Chondrocyte (in vitro differentiated cells): ENCODE data around the gene LARP4B. TPM values are rescaled to one million over a fixed set of nuclear protein-coding genes. Genes with fewer than 3 reads are reported as not detected.

ENCODE experiments used
- DNase-seq: peaks from one replicate; pipeline ENCODE4 v3.0.0; 2021; ENCODE audit warnings: mixed read lengths, low spot score
- H3K27ac Mint-ChIP-seq: one replicate; pipeline ENCODE4 v1.8.0; 2021; ENCODE audit warnings: mild to moderate bottlenecking, moderate library complexity, mixed read lengths; ENCODE audit not compliant: unreplicated experiment
- H3K27me3 Mint-ChIP-seq: 2 replicates; pipeline ENCODE4 v1.8.0; 2021; ENCODE audit warnings: low read depth, mixed read lengths
- H3K36me3 Mint-ChIP-seq: 2 replicates; pipeline ENCODE4 v1.8.0; 2021; ENCODE audit warnings: low read depth, mixed read lengths
- H3K4me1 Mint-ChIP-seq: 2 replicates; pipeline ENCODE4 v1.8.0; 2021; ENCODE audit warnings: low read depth, mild to moderate bottlenecking, mixed read lengths
- H3K4me3 Mint-ChIP-seq: one replicate; pipeline ENCODE4 v1.8.0; 2021; ENCODE audit warnings: mild to moderate bottlenecking, moderate library complexity, mixed read lengths; ENCODE audit not compliant: unreplicated experiment
- H3K9me3 Mint-ChIP-seq: 2 replicates; pipeline ENCODE4 v1.8.0; 2021; ENCODE audit warnings: low read depth, mixed read lengths
- total RNA-seq: library from RNA; stranded (reverse); gene quantifications from 3 replicates; pipeline ENCODE4 v1.2.1, GENCODE V29; 2021
- TF ChIP-seq, protein P1 (sequence below): fragments of 200-600 bp; sonication (generic); IDR thresholded peaks from 2 replicates; pipeline ENCODE4 v1.5.0; 2021; ENCODE audit warnings: antibody characterized with exemption, mild to moderate bottlenecking, moderate library complexity

The LARP4B gene
- total RNA-seq, 1 donor from 2014 or later, result 67.1 TPM

DNA sequence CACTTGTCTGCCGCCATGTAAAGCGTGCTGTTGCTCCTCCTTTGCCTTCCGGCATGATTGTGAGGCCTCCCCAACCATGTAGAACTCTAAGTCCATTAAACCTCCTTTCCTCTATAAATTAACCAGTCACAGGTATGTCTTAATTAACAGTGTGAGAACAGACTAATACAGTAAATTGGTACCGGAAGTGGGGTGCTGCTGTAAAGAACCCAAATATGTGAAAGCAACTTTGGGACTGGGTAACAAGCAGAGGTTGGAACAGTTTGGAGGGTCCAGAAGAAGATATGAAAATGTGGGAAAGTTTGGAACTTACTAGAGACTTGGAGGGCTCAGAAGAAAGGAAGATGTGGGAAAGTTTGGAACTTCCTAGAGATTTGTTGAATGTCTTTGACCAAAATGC lies 135.3 kb downstream of the LARP4B start:
- no peak for DNase-seq
- Mint-ChIP-seq H3K27me3 (no peaks in the 10 kb centered on the region), H3K4me1 (peaks cover 6% of the 10 kb centered on the region), H3K36me3 (peaks cover 14% of the 10 kb centered on the region), H3K9me3 (peaks cover 27% of the 10 kb centered on the region), H3K4me3 (no peak overlapping the region), H3K27ac (no peak overlapping the region)
- TF ChIP-seq, protein P1, sequence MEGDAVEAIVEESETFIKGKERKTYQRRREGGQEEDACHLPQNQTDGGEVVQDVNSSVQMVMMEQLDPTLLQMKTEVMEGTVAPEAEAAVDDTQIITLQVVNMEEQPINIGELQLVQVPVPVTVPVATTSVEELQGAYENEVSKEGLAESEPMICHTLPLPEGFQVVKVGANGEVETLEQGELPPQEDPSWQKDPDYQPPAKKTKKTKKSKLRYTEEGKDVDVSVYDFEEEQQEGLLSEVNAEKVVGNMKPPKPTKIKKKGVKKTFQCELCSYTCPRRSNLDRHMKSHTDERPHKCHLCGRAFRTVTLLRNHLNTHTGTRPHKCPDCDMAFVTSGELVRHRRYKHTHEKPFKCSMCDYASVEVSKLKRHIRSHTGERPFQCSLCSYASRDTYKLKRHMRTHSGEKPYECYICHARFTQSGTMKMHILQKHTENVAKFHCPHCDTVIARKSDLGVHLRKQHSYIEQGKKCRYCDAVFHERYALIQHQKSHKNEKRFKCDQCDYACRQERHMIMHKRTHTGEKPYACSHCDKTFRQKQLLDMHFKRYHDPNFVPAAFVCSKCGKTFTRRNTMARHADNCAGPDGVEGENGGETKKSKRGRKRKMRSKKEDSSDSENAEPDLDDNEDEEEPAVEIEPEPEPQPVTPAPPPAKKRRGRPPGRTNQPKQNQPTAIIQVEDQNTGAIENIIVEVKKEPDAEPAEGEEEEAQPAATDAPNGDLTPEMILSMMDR, result no peak

DNA sequence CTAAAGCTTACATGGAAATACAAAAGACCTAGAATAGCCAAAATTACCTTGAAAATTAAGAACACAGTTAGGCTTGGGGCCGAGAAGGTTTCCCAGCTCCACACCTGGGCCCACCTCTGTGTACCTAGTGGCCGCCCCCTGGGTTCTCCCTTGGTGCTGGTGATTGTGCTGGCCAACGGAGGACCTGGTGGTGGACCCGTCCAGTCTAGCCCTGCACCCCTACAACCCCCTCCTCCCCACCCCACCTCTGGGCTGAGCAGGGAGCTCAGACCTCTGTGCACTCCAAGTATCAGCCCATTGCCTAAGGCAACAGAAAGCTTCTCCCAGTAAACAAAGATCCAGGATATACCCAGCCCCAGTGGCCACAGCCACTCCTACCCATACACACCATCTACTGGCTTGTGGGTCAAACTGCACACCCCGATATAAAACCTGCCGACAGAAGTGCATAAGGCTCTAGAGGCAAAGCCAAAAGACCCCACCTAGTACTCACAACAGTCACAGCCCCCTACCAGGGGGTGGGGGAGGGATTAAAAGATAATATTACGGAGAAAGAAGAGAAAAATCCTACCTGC lies 137.0 kb downstream of the LARP4B start:
- H3K4me3 Mint-ChIP-seq, result no peak overlapping the region
- no peak for DNase-seq
- peaks cover 6% of the 10 kb centered on the region for H3K4me1 Mint-ChIP-seq
- no peak overlapping the region for H3K27ac Mint-ChIP-seq
- TF ChIP-seq, protein P1, result peak; percentile 59
- peaks cover 19% of the 10 kb centered on the region for H3K9me3 Mint-ChIP-seq
- no peaks in the 10 kb centered on the region for H3K27me3 Mint-ChIP-seq
- H3K36me3 Mint-ChIP-seq, result peaks cover 14% of the 10 kb centered on the region

DNA sequence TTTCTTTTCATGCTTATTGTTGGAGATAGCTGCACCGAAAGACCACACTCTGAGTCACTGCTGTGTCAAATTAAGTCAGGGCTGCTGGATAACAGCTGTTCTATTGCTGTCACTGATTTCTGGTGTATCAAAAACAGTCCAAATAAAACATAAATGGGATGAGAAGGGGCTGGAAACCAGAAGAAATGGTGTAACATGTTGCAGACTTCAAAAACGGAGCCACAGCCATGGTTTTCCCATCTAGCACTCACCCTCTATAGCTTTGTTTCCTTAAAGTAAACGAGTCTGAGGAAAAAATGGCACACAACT lies 138.8 kb downstream of the LARP4B start:
- H3K27me3 Mint-ChIP-seq, result no peaks in the 10 kb centered on the region
- H3K9me3 Mint-ChIP-seq, result peaks cover 7% of the 10 kb centered on the region
- no peak overlapping the region for H3K4me3 Mint-ChIP-seq
- H3K36me3 Mint-ChIP-seq, result peaks cover 9% of the 10 kb centered on the region
- H3K27ac Mint-ChIP-seq, result no peak overlapping the region
- H3K4me1 Mint-ChIP-seq, result peaks cover 9% of the 10 kb centered on the region
- TF ChIP-seq, protein P1, result no peak
- no peak for DNase-seq

DNA sequence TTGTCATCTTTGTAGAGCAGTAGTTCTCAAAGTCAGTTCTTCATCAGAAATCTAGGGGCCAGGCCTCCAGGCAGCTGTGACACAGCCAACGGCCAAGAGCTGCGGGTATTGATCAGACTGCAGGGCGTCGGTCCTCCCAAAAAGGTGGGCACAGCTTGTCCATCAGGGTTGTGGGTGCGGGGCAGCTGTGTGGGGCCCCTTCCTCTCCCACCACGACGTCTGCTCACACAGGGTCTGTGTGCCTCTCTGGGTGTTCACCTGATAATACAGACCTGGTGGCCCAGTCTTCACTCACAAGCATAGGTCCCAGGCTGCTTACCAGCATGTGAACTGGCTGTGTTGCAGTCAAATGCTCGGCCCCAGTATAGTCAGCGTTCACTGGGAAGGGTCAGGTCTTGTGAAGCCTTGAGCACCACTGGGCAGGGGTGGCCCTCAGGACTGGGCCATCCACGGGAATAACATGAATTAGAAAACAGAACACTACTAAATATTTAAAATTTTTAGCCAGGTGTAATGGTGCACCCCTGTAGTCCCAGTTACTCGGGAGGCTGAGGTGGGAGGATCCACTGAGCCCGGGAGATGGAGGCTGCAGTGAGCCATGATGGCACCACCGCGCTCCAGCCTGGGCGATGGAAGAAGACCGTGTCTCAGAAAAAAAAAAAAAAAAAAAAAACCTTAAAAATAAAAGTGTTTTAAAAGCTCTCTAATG lies 139.3 kb downstream of the LARP4B start:
- peak; percentile 61 for DNase-seq
- no peak overlapping the region for H3K27ac Mint-ChIP-seq

DNA sequence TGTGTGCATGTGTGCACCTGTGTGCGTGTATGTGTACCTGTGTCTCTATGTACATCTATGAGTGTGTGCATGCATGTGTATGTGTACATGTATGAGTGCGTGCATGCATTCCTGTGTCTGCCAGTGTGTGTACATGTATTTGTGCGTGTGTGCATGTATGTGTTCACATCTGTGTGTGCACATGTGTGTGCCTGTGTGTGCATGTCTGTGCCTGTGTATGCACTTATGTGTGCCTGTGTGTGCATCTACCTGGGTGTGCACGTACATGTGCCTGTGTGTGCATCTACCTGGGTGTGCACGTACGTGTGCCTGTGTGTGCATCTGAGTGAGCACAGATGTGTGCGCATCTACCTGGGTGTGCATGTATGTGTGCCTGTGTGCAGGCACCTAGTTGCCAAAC lies 139.9 kb downstream of the LARP4B start:
- Mint-ChIP-seq H3K4me1 (peaks cover 9% of the 10 kb centered on the region), H3K27ac (no peak overlapping the region), H3K9me3 (peaks cover 7% of the 10 kb centered on the region), H3K36me3 (peaks cover 8% of the 10 kb centered on the region), H3K4me3 (no peak overlapping the region), H3K27me3 (no peaks in the 10 kb centered on the region)
- TF ChIP-seq, protein P1, result no peak
- DNase-seq, result no peak

More for the DNA sequence above, 139.3 kb downstream of the LARP4B start:
- H3K4me1 Mint-ChIP-seq, result peaks cover 9% of the 10 kb centered on the region
- H3K9me3 Mint-ChIP-seq, result peaks cover 7% of the 10 kb centered on the region
- TF ChIP-seq, protein P1, result no peak
- no peak overlapping the region for H3K4me3 Mint-ChIP-seq
- H3K36me3 Mint-ChIP-seq, result peaks cover 9% of the 10 kb centered on the region
- H3K27me3 Mint-ChIP-seq, result no peaks in the 10 kb centered on the region
